Activated B cell treated with CpG ODN at 0.5 μM for 24 hours (primary cell): ENCODE results near the gene PTPRE. TPM values are rescaled to one million over a fixed set of nuclear protein-coding genes. Genes with fewer than 3 reads are reported as not detected.

Source experiments
- ATAC-seq: fragments of 200-7000 bp; cut with Tn5 transposase; one replicate; pipeline ENCODE4 v1.10.0; 2021; ENCODE audit warnings: low read depth, mild to moderate bottlenecking, moderate library complexity
- CTCF ChIA-PET: fragments of 350-600 bp; sonication (Branson Sonifier 250); formaldehyde crosslinking; loops from one replicate; lab custom pipeline; 2021; ENCODE audit warnings: antibody characterized with exemption; lab: Charles Lee
- POLR2A ChIA-PET: fragments of 350-600 bp; sonication (Branson Sonifier 250); formaldehyde crosslinking; loops from one replicate; lab custom pipeline; 2021; ENCODE audit warnings: antibody characterized with exemption; lab: Charles Lee
- DNase-seq: peaks from one replicate; pipeline ENCODE4 v3.0.0; 2022
- H3K27ac Mint-ChIP-seq: one replicate; pipeline ENCODE4 v1.8.0; 2020; ENCODE audit warnings: mixed read lengths
- H3K27me3 Mint-ChIP-seq: one replicate; pipeline ENCODE4 v1.8.0; 2021; ENCODE audit warnings: mixed read lengths
- H3K36me3 Mint-ChIP-seq: one replicate; pipeline ENCODE4 v1.8.0; 2021; ENCODE audit warnings: low read depth, mixed read lengths
- H3K4me1 Mint-ChIP-seq: one replicate; pipeline ENCODE4 v1.8.0; 2021; ENCODE audit warnings: mixed read lengths
- H3K4me3 Mint-ChIP-seq: one replicate; pipeline ENCODE4 v1.8.0; 2020; ENCODE audit warnings: mild to moderate bottlenecking, mixed read lengths
- H3K9me3 Mint-ChIP-seq: one replicate; pipeline ENCODE4 v1.8.0; 2020; ENCODE audit warnings: mixed read lengths
- CTCF ChIP-seq: fragments of 200-600 bp; IDR thresholded peaks from one replicate; pipeline ENCODE4 v1.8.0; 2022; ENCODE audit warnings: antibody characterized with exemption, mild to moderate bottlenecking
- intact Hi-C: fragments of 100-400 bp; cut with micrococcal nuclease; formaldehyde crosslinking; loops from one replicate; pipeline ENCODE4 v1.15.1; 2024
- total RNA-seq: library from RNA; stranded (reverse); gene quantifications from 2 replicates; pipeline ENCODE4 v1.2.3, GENCODE V29; 2022

The PTPRE gene
- total RNA-seq, 1 donor from 2014 or later, result 36.8 TPM

- Mint-ChIP-seq H3K27ac (no peak overlapping the region), H3K4me3 (no peak overlapping the region), H3K9me3 (peaks cover 5% of the 10 kb centered on the region), H3K4me1 (no peaks in the 10 kb centered on the region), H3K27me3 (peaks cover 8% of the 10 kb centered on the region), H3K36me3 (peaks cover 3% of the 10 kb centered on the region)
- CTCF ChIA-PET, result no interaction called here
- ATAC-seq (no peak), DNase-seq (no peak)
- POLR2A ChIA-PET, result no interaction called here
- no peak for TF ChIP-seq CTCF
- intact Hi-C loops, result no loop called here
Observed at GRCh38 chr10:127873901-127874470, 32.9 kb upstream of the PTPRE start.

- POLR2A ChIA-PET, result no interaction called here
- no peaks in the 10 kb centered on the region for H3K4me1 Mint-ChIP-seq
- no peak for DNase-seq
Observed at GRCh38 chr10:127874671-127875448, 32.0 kb upstream of the PTPRE start.

DNA sequence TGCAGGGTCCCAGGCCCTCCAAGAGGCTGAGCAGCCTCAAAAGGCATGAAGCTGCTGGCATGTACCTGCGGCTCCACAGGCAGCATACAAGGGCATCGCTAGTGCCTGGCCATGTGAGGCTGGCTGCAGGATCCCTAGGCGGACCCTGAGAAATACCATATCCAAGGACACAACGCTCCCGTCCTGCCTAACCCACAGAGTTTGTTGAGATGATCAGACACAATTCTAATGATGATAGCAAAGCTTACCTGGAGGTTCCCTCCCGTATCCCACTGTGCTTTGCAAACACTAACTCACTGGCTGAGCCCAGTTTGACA lies 31.5 kb upstream of the PTPRE start:
- Mint-ChIP-seq H3K4me1 (peaks cover 5% of the 10 kb centered on the region), H3K36me3 (no peaks in the 10 kb centered on the region), H3K27me3 (peaks cover 8% of the 10 kb centered on the region), H3K9me3 (no peaks in the 10 kb centered on the region), H3K27ac (no peak overlapping the region), H3K4me3 (no peak overlapping the region)
- no peak for DNase-seq
- no peak for ATAC-seq
- TF ChIP-seq CTCF, result no peak
- intact Hi-C loops, result no loop called here
- ChIA-PET POLR2A (no interaction called here), CTCF (no interaction called here)

More at GRCh38 chr10:127874671-127875448, 32.0 kb upstream of the PTPRE start:
- H3K4me3 Mint-ChIP-seq, result no peak overlapping the region
- no peaks in the 10 kb centered on the region for H3K9me3 Mint-ChIP-seq
- intact Hi-C loops, result no loop called here
- no peak for TF ChIP-seq CTCF
- ATAC-seq, result no peak
- no peak overlapping the region for H3K27ac Mint-ChIP-seq
- peaks cover 8% of the 10 kb centered on the region for H3K27me3 Mint-ChIP-seq
- H3K36me3 Mint-ChIP-seq, result peaks cover under 1% of the 10 kb centered on the region
- CTCF ChIA-PET, result no interaction called here

- POLR2A ChIA-PET, result no interaction called here
- H3K9me3 Mint-ChIP-seq, result no peaks in the 10 kb centered on the region
- H3K36me3 Mint-ChIP-seq, result no peaks in the 10 kb centered on the region
- no peak overlapping the region for H3K27ac Mint-ChIP-seq
- H3K27me3 Mint-ChIP-seq, result peaks cover 8% of the 10 kb centered on the region
- DNase-seq, result no peak
- H3K4me3 Mint-ChIP-seq, result no peak overlapping the region
- peaks cover 10% of the 10 kb centered on the region for H3K4me1 Mint-ChIP-seq
- intact Hi-C loops, result no loop called here
- ATAC-seq, result no peak
- CTCF ChIA-PET, result no interaction called here
- TF ChIP-seq CTCF, result no peak
Observed at GRCh38 chr10:127875916-127876315, 31.0 kb upstream of the PTPRE start.

GRCh38 chr10:127877116-127877515 lies 29.8 kb upstream of the PTPRE start:
- H3K9me3 Mint-ChIP-seq, result no peaks in the 10 kb centered on the region
- CTCF ChIA-PET, result no interaction called here
- intact Hi-C loops, result no loop called here

More at GRCh38 chr10:127877116-127877515, 29.8 kb upstream of the PTPRE start:
- ATAC-seq (no peak), DNase-seq (no peak)
- POLR2A ChIA-PET, result no interaction called here
- H3K36me3 Mint-ChIP-seq, result no peaks in the 10 kb centered on the region
- H3K27me3 Mint-ChIP-seq, result peaks cover 4% of the 10 kb centered on the region
- H3K4me1 Mint-ChIP-seq, result peaks cover 18% of the 10 kb centered on the region
- TF ChIP-seq CTCF, result no peak
- H3K4me3 Mint-ChIP-seq, result no peak overlapping the region
- no peak overlapping the region for H3K27ac Mint-ChIP-seq
